ENCODE results near the gene SEMA3C.

The SEMA3C gene

DNA sequence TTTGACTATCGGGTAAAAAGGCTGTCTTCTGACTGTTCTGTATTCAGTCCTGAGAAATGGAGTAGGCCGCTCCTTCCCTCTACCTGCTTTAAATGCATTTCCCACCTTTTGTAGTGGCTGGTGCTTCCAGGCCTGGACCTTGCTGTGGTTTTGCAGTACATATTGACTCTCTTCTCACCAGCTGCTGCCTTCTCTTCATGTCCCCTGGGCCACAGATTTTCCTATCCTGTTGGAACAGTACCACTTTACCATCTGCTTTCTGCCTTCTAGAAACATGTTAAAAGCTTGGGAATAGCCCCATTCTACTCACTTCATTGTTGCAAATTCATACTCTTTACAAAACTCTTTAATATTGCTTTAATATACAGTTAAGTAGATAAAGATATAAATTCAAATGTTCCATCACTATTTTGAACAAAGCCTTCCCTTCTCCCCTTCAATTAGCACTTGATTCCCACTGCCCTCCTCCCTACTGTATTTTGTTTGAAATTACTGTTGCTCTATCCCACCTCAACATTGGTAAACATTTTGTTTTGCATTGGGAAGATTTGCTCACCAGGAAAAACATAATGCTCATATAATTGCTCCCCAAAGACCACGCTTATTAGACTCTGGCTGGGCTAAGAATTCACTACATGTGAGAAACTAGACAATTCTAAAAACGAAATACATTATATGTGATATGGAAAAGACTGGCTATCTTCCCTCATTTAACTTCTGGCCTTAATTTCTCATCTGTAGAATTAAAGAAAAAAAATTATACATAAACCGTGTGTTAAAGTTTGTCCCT lies 17.3 kb upstream of the SEMA3C start:
- no peak for DNase-seq (ENCODE audit: low spot score)
- H4K91ac ChIP-seq (ENCODE audit: low read depth, low read length, poor library complexity): no peak overlapping the region
- H4K8ac ChIP-seq (ENCODE audit: low read depth, low read length): no peak overlapping the region
- H3K9ac ChIP-seq (ENCODE audit: low read depth, low read length, poor library complexity): no peak overlapping the region
- no peak overlapping the region for H2BK120ac ChIP-seq (ENCODE audit: low read depth, low read length)
- no peak overlapping the region for H2BK12ac ChIP-seq (ENCODE audit: low read length)
- no peak overlapping the region for H3K4ac ChIP-seq (ENCODE audit: low read length)
- H3K4me1 ChIP-seq (ENCODE audit: control insufficient read depth in 2 of 2, insufficient read depth in 1 of 2, low read depth in 1 of 2, low read length in 2 of 2): no peaks in the 10 kb centered on the region
- no peaks in the 10 kb centered on the region for H3K36me3 ChIP-seq (replicated peaks in 1 of 2; ENCODE audit: control insufficient read depth in 2 of 2, insufficient read depth in 2 of 2, low read length in 2 of 2)
- H3K27ac ChIP-seq (replicated peaks; ENCODE audit: low read length): no peak overlapping the region
- no peak overlapping the region for H2BK5ac ChIP-seq (ENCODE audit: low read length)
- no peaks in the 10 kb centered on the region for H3K27me3 ChIP-seq (ENCODE audit: control insufficient read depth in 3 of 3, insufficient read depth in 3 of 3, low read depth in 1 of 3, low read length in 3 of 3)
- no peak overlapping the region for H3K4me2 ChIP-seq (ENCODE audit: insufficient read depth, low read length, poor library complexity, severe bottlenecking)
- H3K23ac ChIP-seq (ENCODE audit: low read depth, low read length, poor library complexity): no peak overlapping the region
- H3K18ac ChIP-seq (ENCODE audit: low read length): no peak overlapping the region
- no peak overlapping the region for H2AK5ac ChIP-seq (ENCODE audit: low read depth, low read length)
- no CpG with 5 or more reads among the region's 5 CpGs for WGBS, 2 donors (ENCODE audit: extremely low coverage in 2 of 2, insufficient read length in 2 of 2, insufficient replicate concordance in 1 of 2)
- H3K4me3 ChIP-seq (ENCODE audit: low read length in 2 of 2): no peak overlapping the region
- no peaks in the 10 kb centered on the region for H3K9me3 ChIP-seq (replicated peaks in 1 of 2; ENCODE audit: control insufficient read depth in 2 of 2, insufficient read depth in 1 of 2, low read depth in 1 of 2, low read length in 2 of 2)
- H2BK15ac ChIP-seq (ENCODE audit: low read length): no peak overlapping the region
- H2AFZ ChIP-seq (ENCODE audit: low read length): no peak overlapping the region
- no peaks in the 10 kb centered on the region for H3K79me1 ChIP-seq (ENCODE audit: low read depth, low read length)
- H3K14ac ChIP-seq (ENCODE audit: low read length): no peak overlapping the region

DNA sequence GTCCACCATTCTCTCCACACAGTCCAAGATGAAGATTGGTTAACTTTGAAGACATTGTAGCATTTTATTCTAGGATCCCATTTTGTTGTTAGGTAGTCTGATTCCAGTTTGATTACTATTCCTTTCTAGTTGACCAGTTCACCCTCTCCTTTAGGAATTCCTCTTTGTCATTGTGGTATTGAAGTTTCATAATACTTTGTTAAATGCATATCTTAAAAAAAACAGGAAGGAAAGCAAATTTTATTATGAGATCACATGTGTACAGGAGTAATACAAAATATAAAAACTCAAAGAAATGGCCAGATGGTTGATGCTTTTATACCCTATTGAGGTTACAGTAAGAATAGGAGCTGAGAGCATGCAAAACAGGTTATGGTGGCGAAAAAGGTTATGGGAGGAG lies 15.5 kb upstream of the SEMA3C start:
- Histone ChIP-seq H3K27ac (replicated peaks; ENCODE audit: low read length) (no peak overlapping the region), H4K91ac (ENCODE audit: low read depth, low read length, poor library complexity) (no peak overlapping the region), H3K23ac (ENCODE audit: low read depth, low read length, poor library complexity) (no peak overlapping the region), H2BK5ac (ENCODE audit: low read length) (no peak overlapping the region), H3K4me2 (ENCODE audit: insufficient read depth, low read length, poor library complexity, severe bottlenecking) (no peak overlapping the region), H3K9me3 (replicated peaks in 1 of 2; ENCODE audit: control insufficient read depth in 2 of 2, insufficient read depth in 1 of 2, low read depth in 1 of 2, low read length in 2 of 2) (no peaks in the 10 kb centered on the region), H2BK120ac (ENCODE audit: low read depth, low read length) (no peak overlapping the region), H2BK12ac (ENCODE audit: low read length) (no peak overlapping the region), H3K4me3 (ENCODE audit: low read length in 2 of 2) (no peak overlapping the region), H3K18ac (ENCODE audit: low read length) (no peak overlapping the region), H3K36me3 (replicated peaks in 1 of 2; ENCODE audit: control insufficient read depth in 2 of 2, insufficient read depth in 2 of 2, low read length in 2 of 2) (no peaks in the 10 kb centered on the region), H4K8ac (ENCODE audit: low read depth, low read length) (no peak overlapping the region), H3K27me3 (ENCODE audit: control insufficient read depth in 3 of 3, insufficient read depth in 3 of 3, low read depth in 1 of 3, low read length in 3 of 3) (no peaks in the 10 kb centered on the region), H3K4me1 (ENCODE audit: control insufficient read depth in 2 of 2, insufficient read depth in 1 of 2, low read depth in 1 of 2, low read length in 2 of 2) (no peaks in the 10 kb centered on the region), H3K9ac (ENCODE audit: low read depth, low read length, poor library complexity) (no peak overlapping the region), H3K79me1 (ENCODE audit: low read depth, low read length) (no peaks in the 10 kb centered on the region), H2BK15ac (ENCODE audit: low read length) (no peak overlapping the region), H3K4ac (ENCODE audit: low read length) (no peak overlapping the region), H2AK5ac (ENCODE audit: low read depth, low read length) (no peak overlapping the region), H2AFZ (ENCODE audit: low read length) (no peak overlapping the region), H3K14ac (ENCODE audit: low read length) (no peak overlapping the region)
- no CpG with 5 or more reads among the region's 1 CpG for WGBS, 2 donors (ENCODE audit: extremely low coverage in 2 of 2, insufficient read length in 2 of 2, insufficient replicate concordance in 1 of 2)
- no peak for DNase-seq (ENCODE audit: low spot score)

DNA sequence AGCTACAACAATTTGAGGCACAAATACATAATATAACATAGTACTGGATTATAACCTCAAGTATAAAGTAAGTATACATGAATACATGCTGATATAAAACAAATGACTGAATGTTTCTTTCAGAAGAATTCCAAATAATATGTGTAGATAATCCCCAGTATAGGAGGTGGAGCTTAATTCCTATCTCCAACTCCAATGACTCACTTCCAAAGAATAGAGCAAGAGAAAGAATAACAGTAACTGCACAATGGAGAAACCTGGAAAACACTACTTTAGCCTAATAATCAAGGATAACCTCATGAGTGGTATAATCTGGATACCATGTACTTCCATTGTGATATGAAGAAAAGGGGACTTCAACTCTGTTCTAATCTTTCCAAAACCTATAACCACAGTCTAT lies 13.7 kb upstream of the SEMA3C start:
- Histone ChIP-seq H3K36me3 (replicated peaks in 1 of 2; ENCODE audit: control insufficient read depth in 2 of 2, insufficient read depth in 2 of 2, low read length in 2 of 2) (no peaks in the 10 kb centered on the region), H3K4me1 (ENCODE audit: control insufficient read depth in 2 of 2, insufficient read depth in 1 of 2, low read depth in 1 of 2, low read length in 2 of 2) (no peaks in the 10 kb centered on the region), H3K4me3 (ENCODE audit: low read length in 2 of 2) (no peak overlapping the region), H2BK120ac (ENCODE audit: low read depth, low read length) (no peak overlapping the region), H3K79me1 (ENCODE audit: low read depth, low read length) (no peaks in the 10 kb centered on the region), H2BK5ac (ENCODE audit: low read length) (no peak overlapping the region), H3K27ac (replicated peaks; ENCODE audit: low read length) (no peak overlapping the region), H3K9ac (ENCODE audit: low read depth, low read length, poor library complexity) (no peak overlapping the region), H3K14ac (ENCODE audit: low read length) (no peak overlapping the region), H3K27me3 (ENCODE audit: control insufficient read depth in 3 of 3, insufficient read depth in 3 of 3, low read depth in 1 of 3, low read length in 3 of 3) (no peaks in the 10 kb centered on the region), H2AK5ac (ENCODE audit: low read depth, low read length) (no peak overlapping the region), H2BK12ac (ENCODE audit: low read length) (no peak overlapping the region), H3K9me3 (replicated peaks in 1 of 2; ENCODE audit: control insufficient read depth in 2 of 2, insufficient read depth in 1 of 2, low read depth in 1 of 2, low read length in 2 of 2) (no peaks in the 10 kb centered on the region), H2AFZ (ENCODE audit: low read length) (no peak overlapping the region), H3K23ac (ENCODE audit: low read depth, low read length, poor library complexity) (no peak overlapping the region), H3K4me2 (ENCODE audit: insufficient read depth, low read length, poor library complexity, severe bottlenecking) (no peak overlapping the region), H3K18ac (ENCODE audit: low read length) (no peak overlapping the region), H2BK15ac (ENCODE audit: low read length) (no peak overlapping the region), H4K8ac (ENCODE audit: low read depth, low read length) (no peak overlapping the region), H4K91ac (ENCODE audit: low read depth, low read length, poor library complexity) (no peak overlapping the region), H3K4ac (ENCODE audit: low read length) (no peak overlapping the region)
- no peak for DNase-seq (ENCODE audit: low spot score)

DNA sequence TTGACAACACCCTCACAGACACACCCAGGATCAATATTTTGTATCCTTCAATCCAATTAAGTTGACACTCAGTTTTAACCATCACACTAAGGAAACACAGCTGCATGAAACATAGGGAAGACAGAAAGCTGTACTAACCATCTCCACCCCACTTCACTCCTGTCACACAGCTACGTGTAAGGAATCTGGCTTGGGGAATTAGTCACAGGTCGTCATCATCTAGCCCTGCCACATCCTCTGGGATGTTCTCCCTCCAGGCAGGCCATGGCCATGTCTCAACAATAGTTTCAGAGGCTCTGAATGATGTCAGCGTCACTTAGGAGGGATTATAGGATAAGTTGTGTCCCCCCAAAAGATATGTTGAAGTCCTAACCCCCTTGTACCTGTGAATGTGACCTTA lies 10.8 kb upstream of the SEMA3C start:
- no peak for DNase-seq (ENCODE audit: low spot score)
- H3K23ac ChIP-seq (ENCODE audit: low read depth, low read length, poor library complexity): no peak overlapping the region

More for the DNA sequence above, 10.8 kb upstream of the SEMA3C start:
- Histone ChIP-seq H4K8ac (ENCODE audit: low read depth, low read length) (no peak overlapping the region), H3K4me2 (ENCODE audit: insufficient read depth, low read length, poor library complexity, severe bottlenecking) (no peak overlapping the region), H3K18ac (ENCODE audit: low read length) (no peak overlapping the region), H2BK12ac (ENCODE audit: low read length) (no peak overlapping the region), H3K9ac (ENCODE audit: low read depth, low read length, poor library complexity) (no peak overlapping the region), H3K9me3 (replicated peaks in 1 of 2; ENCODE audit: control insufficient read depth in 2 of 2, insufficient read depth in 1 of 2, low read depth in 1 of 2, low read length in 2 of 2) (no peaks in the 10 kb centered on the region), H2AFZ (ENCODE audit: low read length) (no peak overlapping the region), H4K91ac (ENCODE audit: low read depth, low read length, poor library complexity) (no peak overlapping the region), H3K79me1 (ENCODE audit: low read depth, low read length) (no peaks in the 10 kb centered on the region), H3K27me3 (ENCODE audit: control insufficient read depth in 3 of 3, insufficient read depth in 3 of 3, low read depth in 1 of 3, low read length in 3 of 3) (no peaks in the 10 kb centered on the region), H3K4ac (ENCODE audit: low read length) (no peak overlapping the region), H3K36me3 (replicated peaks in 1 of 2; ENCODE audit: control insufficient read depth in 2 of 2, insufficient read depth in 2 of 2, low read length in 2 of 2) (no peaks in the 10 kb centered on the region), H2BK120ac (ENCODE audit: low read depth, low read length) (no peak overlapping the region), H3K27ac (replicated peaks; ENCODE audit: low read length) (no peak overlapping the region), H3K4me3 (ENCODE audit: low read length in 2 of 2) (no peak overlapping the region), H2AK5ac (ENCODE audit: low read depth, low read length) (no peak overlapping the region), H3K4me1 (ENCODE audit: control insufficient read depth in 2 of 2, insufficient read depth in 1 of 2, low read depth in 1 of 2, low read length in 2 of 2) (no peaks in the 10 kb centered on the region), H3K14ac (ENCODE audit: low read length) (no peak overlapping the region), H2BK15ac (ENCODE audit: low read length) (no peak overlapping the region), H2BK5ac (ENCODE audit: low read length) (no peak overlapping the region)
- WGBS, 2 donors (ENCODE audit: extremely low coverage in 2 of 2, insufficient read length in 2 of 2, insufficient replicate concordance in 1 of 2): no CpG with 5 or more reads among the region's 3 CpGs
